GM12878 (cell line): ENCODE data around the gene VSIG10. TPM values are rescaled to one million over a fixed set of nuclear protein-coding genes. Genes with fewer than 3 reads are reported as not detected.
A peak's percentile ranks its signal among the peaks of the same experiment; 100 is the strongest.

Source experiments
- ATAC-seq: fragments of 200-7000 bp; cut with Tn5 transposase; 3 replicates; pipeline ENCODE4 v1.9.1; 2020; ENCODE audit warnings: mild to moderate bottlenecking, moderate library complexity
- BruUV-seq: library from RNA; stranded (reverse); fragments of 400-500 nt; replicated peaks from 2 replicates; lab custom pipeline; 2021; lab: Mats Ljungman, UMichigan
- CTCF ChIA-PET: fragments of 300-600 bp; sonication (Branson Sonifier 250); formaldehyde crosslinking; extraction: SDS; loops from one replicate; lab custom pipeline; 2021; ENCODE audit warnings: inconsistent platforms; lab: Yijun Ruan, JAX
- POLR2A ChIA-PET: fragments of 350-600 bp; formaldehyde crosslinking; extraction: SDS; loops from one replicate; lab custom pipeline; 2021; ENCODE audit warnings: inconsistent platforms; lab: Charles Lee
- RAD21 ChIA-PET: fragments of 300-600 bp; sonication (Branson Sonifier 250); formaldehyde crosslinking; loops from one replicate; lab custom pipeline; 2023; ENCODE audit warnings: antibody characterized with exemption; ENCODE audit not compliant: unreplicated experiment; lab: Charles Lee
- SMC1A ChIA-PET: fragments of 300-600 bp; sonication (Branson Sonifier 250); formaldehyde crosslinking; loops from one replicate; lab custom pipeline; 2023; ENCODE audit not compliant: unreplicated experiment, uncharacterized antibody; lab: Charles Lee
- DNase-seq: peaks from one replicate; pipeline ENCODE4 v3.0.0-alpha.2; 2011; ENCODE audit warnings: low read depth, low spot score
- FAIRE-seq: peaks from 3 replicates; lab custom pipeline; 2011; peaks lifted over from hg19 to GRCh38; lab: Jason Lieb, UNC
- H2AFZ ChIP-seq: 2 replicates; pipeline ENCODE4 v1.6.0; 2011; ENCODE audit warnings: low read depth, low read length, control low read depth; ENCODE audit not compliant: control insufficient read depth
- H3K27ac ChIP-seq: 2 replicates; pipeline ENCODE4 v1.5.1; 2011; ENCODE audit warnings: control low read depth; ENCODE audit not compliant: control insufficient read depth, insufficient read depth
- H3K27me3 ChIP-seq, 2 experiments: replicated peaks in 1 of 2; 2 replicates each; pipeline versions ENCODE4 v1.6.0 to v1.6.1; 2011; ENCODE audit warnings: low read length in 1 of 2; ENCODE audit not compliant: control insufficient read depth in 2 of 2, insufficient read depth in 2 of 2
- H3K36me3 ChIP-seq, 2 experiments: 2 replicates each; pipeline ENCODE4 v1.5.1; 2011; ENCODE audit warnings: low read length in 1 of 2; ENCODE audit not compliant: control insufficient read depth in 2 of 2, insufficient read depth in 2 of 2
- H3K4me1 ChIP-seq: 2 replicates; pipeline ENCODE4 v1.6.1; 2011; ENCODE audit warnings: mild to moderate bottlenecking, low read length, moderate library complexity, mixed read lengths; ENCODE audit not compliant: control insufficient read depth, insufficient read depth
- H3K4me2 ChIP-seq: 2 replicates; pipeline ENCODE4 v1.6.0; 2011; ENCODE audit warnings: control low read depth; ENCODE audit not compliant: control insufficient read depth, insufficient read depth
- H3K4me3 ChIP-seq: fragments of 200-600 bp; sonication (generic); 2 replicates; pipeline ENCODE4 v1.5.1; 2016
- H3K79me2 ChIP-seq: 2 replicates; pipeline ENCODE4 v1.6.0; 2011; ENCODE audit warnings: low read length; ENCODE audit not compliant: control insufficient read depth, insufficient read depth
- H3K9ac ChIP-seq: 2 replicates; pipeline ENCODE4 v1.8.0; 2011; ENCODE audit warnings: low read length, control low read depth, mixed read lengths; ENCODE audit not compliant: control insufficient read depth, insufficient read depth
- H3K9me3 ChIP-seq: replicated peaks from 3 replicates; pipeline ENCODE4 v1.5.1; 2011; ENCODE audit warnings: mild to moderate bottlenecking, low read length; ENCODE audit not compliant: control insufficient read depth, insufficient read depth
- H4K20me1 ChIP-seq: 2 replicates; pipeline ENCODE4 v1.6.0; 2011; ENCODE audit not compliant: control insufficient read depth, insufficient read depth
- NFIC ChIP-seq: IDR thresholded peaks from 2 replicates; pipeline ENCODE4 v1.6.1; 2012; ENCODE audit warnings: low read depth, mild to moderate bottlenecking, inconsistent platforms, low read length, moderate library complexity
- ZNF274 ChIP-seq: IDR thresholded peaks from one replicate; pipeline ENCODE4 v1.8.0; 2011; ENCODE audit not compliant: insufficient read length, insufficient read depth
- WGBS: methylation state at CpG from one replicate; pipeline ENCODE4 v1.1.6; 2016; ENCODE audit warnings: low lambda C conversion rate; ENCODE audit not compliant: insufficient replicate concordance, insufficient coverage; ENCODE audit errors: missing lambda C conversion rate; 5-methylcytosine and 5-hydroxymethylcytosine counted together
- in situ Hi-C: fragments of 300-500 bp; cut with MboI; formaldehyde crosslinking; loops from 9 replicates; pipeline ENCODE4 v1.14.3; 2018; ENCODE audit warnings: mixed read lengths
- intact Hi-C: fragments of 100-400 bp; cut with micrococcal nuclease; formaldehyde crosslinking; loops from one replicate; pipeline ENCODE4 v1.14.2; 2022; ENCODE audit not compliant: unreplicated experiment
- polyA plus RNA-seq, 11 experiments: library from polyadenylated mRNA; depleted of rRNA in 4 of 11; unstranded in 6 of 11; stranded (reverse) in 5 of 11; fragments of >200 nt; fragmentation: Nextera tagmentation in 4 of 11; fragmentation: Illumina TruSeq in 1 of 11; extraction: Ambion mirVana in 4 of 11; extraction: Trizol in 1 of 11; gene quantifications; 1 replicate in 1 of 11; 2 replicates in 10 of 11; pipeline versions ENCODE4 v1.2.1 to v1.2.3, GENCODE V29; 2011 to 2016; ENCODE audit warnings: inconsistent platforms in 2 of 11, missing spikeins in 2 of 11, low read depth in 1 of 11
- total RNA-seq, 4 experiments: library from RNA; depleted of rRNA in 3 of 4; stranded (reverse); fragments of >200 nt in 3 of 4; fragmentation: Illumina TruSeq in 1 of 4; extraction: Trizol in 1 of 4; gene quantifications; 2 replicates each; pipeline versions ENCODE4 v1.2.1 to v1.2.3, GENCODE V29; 2013 to 2021
- TF ChIP-seq, protein P1 (sequence below): IDR thresholded peaks from 2 replicates; pipeline ENCODE4 v1.6.1; 2012; ENCODE audit warnings: mild to moderate bottlenecking, low read depth, low read length
- TF ChIP-seq, protein P2 (sequence below): fragments of 450-650 bp; formaldehyde crosslinking; IDR thresholded peaks from 2 replicates; pipeline ENCODE4 v1.4.0; 2020; ENCODE audit warnings: mild to moderate bottlenecking, moderate library complexity

The VSIG10 gene
- total and polyA plus RNA-seq, 10 of the 15 experiments (the other 5 are each of a cell fraction or from before 2014, with no cell fraction given), result 3.4 to 10.2 (median 5.8) TPM

DNA sequence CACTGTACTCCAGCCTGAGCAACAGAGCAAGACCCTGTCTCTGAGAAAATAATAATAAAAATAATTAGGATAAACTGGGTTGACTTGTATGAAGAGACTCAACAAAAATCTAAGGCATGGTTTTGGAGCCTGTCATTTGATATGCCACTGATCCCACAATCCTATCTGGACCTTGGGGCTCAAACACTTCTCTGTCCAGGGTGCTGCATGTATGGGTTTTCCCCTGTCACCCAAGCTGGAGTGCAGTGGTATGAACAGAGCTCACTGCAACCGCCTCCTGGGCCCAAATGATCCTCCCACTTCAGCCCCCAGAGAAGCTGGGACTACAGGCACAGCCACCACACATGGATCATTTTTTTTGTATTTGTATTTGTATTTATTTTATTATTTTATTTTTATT, 5.3 kb upstream of the VSIG10 start:
- Histone ChIP-seq H3K36me3 (no peaks in the 10 kb centered on the region), H3K27ac (no peak overlapping the region), H3K4me1 (no peaks in the 10 kb centered on the region; the same call in 1 of the 2 replicates), H3K79me2 (no peaks in the 10 kb centered on the region), H3K9me3 (no peaks in the 10 kb centered on the region), H2AFZ (no peak overlapping the region), H3K4me3 (no peak overlapping the region), H4K20me1 (no peaks in the 10 kb centered on the region), H3K4me2 (no peak overlapping the region), H3K27me3 (peaks cover under 1 to 4% of the 10 kb centered on the region in 2 experiments; a peak in 2 of 4 replicates), H3K9ac (no peak overlapping the region)
- CTCF ChIA-PET, result interaction anchor here (0.8 to 1.0 kb wide), 2 partner anchors 9 to 430 kb away, joined by 3 to 4 read pairs; no protein-coding TSS in a partner anchor
- ATAC-seq (peak; percentile 47; the same call in 1 of the 3 replicates), FAIRE-seq (no peak), DNase-seq (no peak)
- in situ Hi-C loops (loop anchor here (25.0 kb wide), 2 partner anchors 928 to 1428 kb away; no protein-coding TSS in a partner anchor), intact Hi-C loops (no loop called here)
- SMC1A ChIA-PET, result interaction anchor here (1.1 kb wide), 1 partner anchor 44 kb away, joined by 3 read pairs; no protein-coding TSS in a partner anchor
- RAD21 ChIA-PET, result interaction anchor here (1.0 kb wide), 1 partner anchor 11 kb away, joined by 4 read pairs; no protein-coding TSS in a partner anchor
- 29% methylated on average over 1 of the region's 1 CpG for WGBS
- no TSS peak for BruUV-seq
- no peak for TF ChIP-seq NFIC
- TF ChIP-seq, protein P1, sequence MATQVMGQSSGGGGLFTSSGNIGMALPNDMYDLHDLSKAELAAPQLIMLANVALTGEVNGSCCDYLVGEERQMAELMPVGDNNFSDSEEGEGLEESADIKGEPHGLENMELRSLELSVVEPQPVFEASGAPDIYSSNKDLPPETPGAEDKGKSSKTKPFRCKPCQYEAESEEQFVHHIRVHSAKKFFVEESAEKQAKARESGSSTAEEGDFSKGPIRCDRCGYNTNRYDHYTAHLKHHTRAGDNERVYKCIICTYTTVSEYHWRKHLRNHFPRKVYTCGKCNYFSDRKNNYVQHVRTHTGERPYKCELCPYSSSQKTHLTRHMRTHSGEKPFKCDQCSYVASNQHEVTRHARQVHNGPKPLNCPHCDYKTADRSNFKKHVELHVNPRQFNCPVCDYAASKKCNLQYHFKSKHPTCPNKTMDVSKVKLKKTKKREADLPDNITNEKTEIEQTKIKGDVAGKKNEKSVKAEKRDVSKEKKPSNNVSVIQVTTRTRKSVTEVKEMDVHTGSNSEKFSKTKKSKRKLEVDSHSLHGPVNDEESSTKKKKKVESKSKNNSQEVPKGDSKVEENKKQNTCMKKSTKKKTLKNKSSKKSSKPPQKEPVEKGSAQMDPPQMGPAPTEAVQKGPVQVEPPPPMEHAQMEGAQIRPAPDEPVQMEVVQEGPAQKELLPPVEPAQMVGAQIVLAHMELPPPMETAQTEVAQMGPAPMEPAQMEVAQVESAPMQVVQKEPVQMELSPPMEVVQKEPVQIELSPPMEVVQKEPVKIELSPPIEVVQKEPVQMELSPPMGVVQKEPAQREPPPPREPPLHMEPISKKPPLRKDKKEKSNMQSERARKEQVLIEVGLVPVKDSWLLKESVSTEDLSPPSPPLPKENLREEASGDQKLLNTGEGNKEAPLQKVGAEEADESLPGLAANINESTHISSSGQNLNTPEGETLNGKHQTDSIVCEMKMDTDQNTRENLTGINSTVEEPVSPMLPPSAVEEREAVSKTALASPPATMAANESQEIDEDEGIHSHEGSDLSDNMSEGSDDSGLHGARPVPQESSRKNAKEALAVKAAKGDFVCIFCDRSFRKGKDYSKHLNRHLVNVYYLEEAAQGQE, result peak; percentile 71
- TF ChIP-seq, protein P2, sequence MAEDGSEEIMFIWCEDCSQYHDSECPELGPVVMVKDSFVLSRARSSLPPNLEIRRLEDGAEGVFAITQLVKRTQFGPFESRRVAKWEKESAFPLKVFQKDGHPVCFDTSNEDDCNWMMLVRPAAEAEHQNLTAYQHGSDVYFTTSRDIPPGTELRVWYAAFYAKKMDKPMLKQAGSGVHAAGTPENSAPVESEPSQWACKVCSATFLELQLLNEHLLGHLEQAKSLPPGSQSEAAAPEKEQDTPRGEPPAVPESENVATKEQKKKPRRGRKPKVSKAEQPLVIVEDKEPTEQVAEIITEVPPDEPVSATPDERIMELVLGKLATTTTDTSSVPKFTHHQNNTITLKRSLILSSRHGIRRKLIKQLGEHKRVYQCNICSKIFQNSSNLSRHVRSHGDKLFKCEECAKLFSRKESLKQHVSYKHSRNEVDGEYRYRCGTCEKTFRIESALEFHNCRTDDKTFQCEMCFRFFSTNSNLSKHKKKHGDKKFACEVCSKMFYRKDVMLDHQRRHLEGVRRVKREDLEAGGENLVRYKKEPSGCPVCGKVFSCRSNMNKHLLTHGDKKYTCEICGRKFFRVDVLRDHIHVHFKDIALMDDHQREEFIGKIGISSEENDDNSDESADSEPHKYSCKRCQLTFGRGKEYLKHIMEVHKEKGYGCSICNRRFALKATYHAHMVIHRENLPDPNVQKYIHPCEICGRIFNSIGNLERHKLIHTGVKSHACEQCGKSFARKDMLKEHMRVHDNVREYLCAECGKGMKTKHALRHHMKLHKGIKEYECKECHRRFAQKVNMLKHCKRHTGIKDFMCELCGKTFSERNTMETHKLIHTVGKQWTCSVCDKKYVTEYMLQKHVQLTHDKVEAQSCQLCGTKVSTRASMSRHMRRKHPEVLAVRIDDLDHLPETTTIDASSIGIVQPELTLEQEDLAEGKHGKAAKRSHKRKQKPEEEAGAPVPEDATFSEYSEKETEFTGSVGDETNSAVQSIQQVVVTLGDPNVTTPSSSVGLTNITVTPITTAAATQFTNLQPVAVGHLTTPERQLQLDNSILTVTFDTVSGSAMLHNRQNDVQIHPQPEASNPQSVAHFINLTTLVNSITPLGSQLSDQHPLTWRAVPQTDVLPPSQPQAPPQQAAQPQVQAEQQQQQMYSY (CRISPR knock-in tag), result no peak
- no peak for TF ChIP-seq ZNF274
- POLR2A ChIA-PET, result no interaction called here
